HG03469 (cell line): ENCODE results near the gene ENPP7.

ENCODE experiments used
- ATAC-seq: cut with Tn5 transposase; IDR thresholded peaks from one replicate; pipeline ENCODE4 v1.9.1; 2021; ENCODE audit warnings: mild to moderate bottlenecking, moderate library complexity, moderate number of reproducible peaks; ENCODE audit not compliant: unreplicated experiment

ENPP7 gene

DNA sequence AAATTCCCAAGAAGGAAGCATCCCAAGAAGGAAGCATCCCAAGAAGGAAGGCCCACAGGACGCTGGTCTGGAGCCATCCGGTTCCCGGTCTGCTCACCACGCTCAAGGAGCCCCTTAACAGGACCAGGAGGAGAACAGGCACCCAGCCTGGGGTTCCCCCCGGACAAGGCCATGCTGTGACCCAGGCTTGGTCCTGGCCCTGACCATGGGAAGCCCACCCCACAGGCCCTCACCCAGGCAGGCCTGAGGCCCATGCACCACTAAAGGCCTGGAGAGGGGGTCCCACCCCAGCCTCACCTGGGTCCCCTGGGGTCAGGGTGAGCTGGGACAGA is 340 bp upstream of the ENPP7 start:
- no peak for ATAC-seq

DNA sequence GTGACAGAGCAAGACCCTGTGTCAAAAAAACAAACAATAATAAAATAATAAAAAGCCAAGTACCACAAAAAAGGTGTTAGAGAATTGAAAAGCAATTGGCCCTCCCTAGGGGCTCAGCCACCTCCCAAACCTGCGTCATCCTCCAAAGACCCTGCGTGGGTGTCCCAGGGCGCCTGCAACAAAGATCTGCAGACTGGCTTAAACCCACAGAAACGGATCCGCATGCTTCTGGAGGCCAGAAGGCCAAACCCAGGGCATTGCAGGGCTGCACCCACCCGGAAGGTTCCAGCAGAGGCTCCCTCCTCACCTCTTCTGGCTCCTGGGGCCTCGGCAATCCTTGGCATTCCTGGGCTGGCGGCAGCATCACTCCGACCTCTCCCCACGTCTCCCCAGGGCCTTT is 1.5 kb downstream of the ENPP7 start:
- ATAC-seq = no peak

DNA sequence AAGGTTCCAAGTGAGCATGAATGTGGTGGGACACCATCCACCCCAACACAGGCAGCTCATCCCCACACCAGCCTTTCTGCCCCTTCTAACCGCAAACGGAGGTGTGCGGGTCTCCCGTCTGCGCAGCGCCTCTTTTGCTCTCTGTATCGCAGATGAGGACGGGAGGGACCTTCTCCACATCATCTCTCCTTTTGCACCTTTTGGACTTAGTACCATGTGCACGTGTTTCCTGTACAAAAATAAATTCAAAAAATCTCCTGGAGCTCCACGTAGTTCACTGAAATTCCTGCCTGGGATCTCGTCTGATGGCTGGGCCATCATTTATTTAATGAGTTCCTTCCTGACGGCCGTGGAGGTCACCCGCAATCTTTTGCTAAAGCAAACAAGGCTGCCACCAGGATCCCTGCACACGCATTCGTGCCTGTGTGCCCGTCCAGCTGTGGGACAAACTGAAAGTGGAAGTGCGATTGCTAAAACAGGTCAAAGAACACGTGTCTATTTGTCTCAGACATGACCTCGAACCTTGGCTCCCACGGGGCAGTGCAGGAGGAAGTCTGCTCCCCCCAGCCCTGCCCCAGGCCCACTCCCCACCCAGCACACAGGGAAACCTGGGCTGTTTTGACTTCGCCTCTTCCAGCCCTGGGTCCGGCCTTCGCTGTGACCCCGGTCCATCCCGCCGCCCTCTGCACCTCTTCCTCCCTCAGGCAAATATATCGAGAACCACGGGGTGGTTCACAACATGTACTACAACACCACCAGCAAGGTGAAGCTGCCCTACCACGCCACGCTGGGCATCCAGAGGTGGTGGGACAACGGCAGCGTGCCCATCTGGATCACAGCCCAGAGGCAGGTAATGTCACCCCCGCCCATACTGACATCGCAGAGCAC is 2.3 kb downstream of the ENPP7 start:
- ATAC-seq = no peak

DNA sequence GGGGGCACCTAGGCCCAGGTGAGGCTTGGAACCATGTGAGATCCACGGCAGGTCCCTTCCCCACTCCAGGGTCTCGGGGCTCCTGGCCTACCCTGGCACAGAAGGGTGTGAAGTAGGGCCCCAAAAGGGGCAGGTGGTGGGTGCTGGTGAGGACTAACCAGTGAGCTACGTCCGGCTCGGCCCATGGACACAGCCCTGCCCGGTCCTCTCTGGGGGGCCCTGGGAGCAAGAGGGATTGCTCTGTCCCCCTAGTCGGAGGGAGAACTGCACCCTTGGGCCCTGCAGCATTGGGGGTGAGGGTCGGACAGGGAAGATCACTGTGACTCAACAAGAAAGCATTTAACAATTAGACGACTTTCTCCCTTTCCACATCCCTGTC is 2.9 kb downstream of the ENPP7 start:
- no peak for ATAC-seq

DNA sequence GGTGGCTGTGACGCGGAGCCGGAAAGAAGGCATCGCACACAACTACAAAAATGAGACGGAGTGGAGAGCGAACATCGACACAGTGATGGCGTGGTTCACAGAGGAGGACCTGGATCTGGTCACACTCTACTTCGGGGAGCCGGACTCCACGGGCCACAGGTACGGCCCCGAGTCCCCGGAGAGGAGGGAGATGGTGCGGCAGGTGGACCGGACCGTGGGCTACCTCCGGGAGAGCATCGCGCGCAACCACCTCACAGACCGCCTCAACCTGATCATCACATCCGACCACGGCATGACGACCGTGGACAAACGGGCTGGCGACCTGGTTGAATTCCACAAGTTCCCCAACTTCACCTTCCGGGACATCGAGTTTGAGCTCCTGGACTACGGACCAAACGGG is 4.4 kb downstream of the ENPP7 start:
- no peak for ATAC-seq

DNA sequence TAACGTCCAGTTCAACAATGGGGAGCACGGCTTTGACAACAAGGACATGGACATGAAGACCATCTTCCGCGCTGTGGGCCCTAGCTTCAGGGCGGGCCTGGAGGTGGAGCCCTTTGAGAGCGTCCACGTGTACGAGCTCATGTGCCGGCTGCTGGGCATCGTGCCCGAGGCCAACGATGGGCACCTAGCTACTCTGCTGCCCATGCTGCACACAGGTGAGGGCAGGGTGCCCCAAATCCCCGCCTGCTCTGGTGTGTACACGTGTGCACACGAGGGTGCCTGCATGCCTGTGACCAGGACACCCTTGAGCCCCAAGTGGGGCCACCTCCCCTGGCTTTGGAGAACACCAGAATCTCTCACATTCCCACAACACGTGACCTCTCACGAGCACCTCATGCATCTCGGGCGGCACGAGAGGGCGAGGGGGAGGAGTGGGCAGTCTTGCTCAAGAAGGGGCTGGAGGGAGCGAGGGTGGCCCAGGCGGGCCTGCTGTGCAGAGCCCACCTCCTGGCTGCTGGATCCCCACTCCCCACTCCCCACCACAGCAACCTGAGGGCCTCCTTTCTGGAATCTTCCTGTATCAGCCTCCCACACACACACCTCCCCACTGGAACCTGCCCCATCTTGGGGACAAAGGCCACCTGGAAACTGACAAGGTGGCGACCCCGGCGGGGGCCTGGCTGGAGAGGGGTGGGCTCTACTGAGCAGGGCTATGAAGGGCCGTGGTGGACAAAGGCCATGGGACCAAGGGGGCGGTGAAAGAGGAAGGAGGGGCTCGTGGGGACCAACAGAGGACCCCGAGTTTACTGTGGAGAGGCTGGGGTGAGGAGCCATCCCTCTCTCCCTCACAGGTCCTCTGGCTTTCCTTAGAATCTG is 6.5 kb downstream of the ENPP7 start:
- no peak for ATAC-seq

DNA sequence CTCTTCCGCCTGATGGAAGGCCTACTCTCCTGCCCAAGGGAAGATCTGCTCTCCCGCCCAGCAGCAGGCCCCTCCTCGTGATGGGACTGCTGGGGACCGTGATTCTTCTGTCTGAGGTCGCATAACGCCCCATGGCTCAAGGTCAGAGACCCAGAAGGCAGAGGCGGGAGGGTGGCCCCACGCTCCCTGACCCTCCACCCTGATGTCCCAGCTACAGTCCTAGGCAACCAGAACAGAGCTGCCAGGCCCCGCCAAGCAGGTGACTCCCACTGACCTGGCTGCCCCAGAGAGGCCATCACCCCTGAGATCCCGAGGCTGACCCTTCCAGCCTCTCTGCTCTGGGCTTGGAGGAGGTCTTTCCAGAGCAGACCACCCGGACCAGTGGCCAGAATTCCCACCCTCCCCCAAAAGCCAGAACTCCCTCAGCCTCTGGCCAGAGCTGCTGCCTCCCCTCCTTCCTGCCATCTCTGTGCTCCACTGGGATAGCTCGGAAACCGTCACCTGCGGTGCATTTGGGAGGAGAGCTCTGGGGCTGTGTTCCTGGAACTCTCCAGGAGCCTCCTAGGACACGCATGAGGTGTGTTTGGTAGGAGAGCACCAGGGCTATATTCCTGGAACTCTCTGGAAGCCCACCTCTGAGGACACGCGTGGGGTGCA is 7.3 kb downstream of the ENPP7 start:
- no peak for ATAC-seq

DNA sequence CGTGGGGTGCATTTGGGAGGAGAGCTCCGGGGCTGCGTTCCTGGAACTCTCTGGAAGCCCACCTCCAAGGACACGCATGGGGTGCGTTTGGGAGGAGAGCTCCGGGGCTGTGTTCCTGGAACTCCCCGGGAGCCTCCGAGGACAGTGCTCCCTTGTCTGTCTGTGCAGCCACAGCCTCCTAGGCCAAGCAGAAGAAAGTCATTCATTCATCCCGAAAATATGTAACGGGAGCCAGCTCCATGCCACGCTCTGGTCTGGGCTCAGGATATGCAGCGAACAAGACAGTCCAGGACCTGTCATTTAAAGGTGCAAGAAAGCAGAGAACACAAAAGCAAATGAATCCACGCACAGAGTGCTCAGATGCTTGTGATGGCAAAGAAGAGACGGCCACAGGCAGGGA is 7.9 kb downstream of the ENPP7 start:
- ATAC-seq = no peak

DNA sequence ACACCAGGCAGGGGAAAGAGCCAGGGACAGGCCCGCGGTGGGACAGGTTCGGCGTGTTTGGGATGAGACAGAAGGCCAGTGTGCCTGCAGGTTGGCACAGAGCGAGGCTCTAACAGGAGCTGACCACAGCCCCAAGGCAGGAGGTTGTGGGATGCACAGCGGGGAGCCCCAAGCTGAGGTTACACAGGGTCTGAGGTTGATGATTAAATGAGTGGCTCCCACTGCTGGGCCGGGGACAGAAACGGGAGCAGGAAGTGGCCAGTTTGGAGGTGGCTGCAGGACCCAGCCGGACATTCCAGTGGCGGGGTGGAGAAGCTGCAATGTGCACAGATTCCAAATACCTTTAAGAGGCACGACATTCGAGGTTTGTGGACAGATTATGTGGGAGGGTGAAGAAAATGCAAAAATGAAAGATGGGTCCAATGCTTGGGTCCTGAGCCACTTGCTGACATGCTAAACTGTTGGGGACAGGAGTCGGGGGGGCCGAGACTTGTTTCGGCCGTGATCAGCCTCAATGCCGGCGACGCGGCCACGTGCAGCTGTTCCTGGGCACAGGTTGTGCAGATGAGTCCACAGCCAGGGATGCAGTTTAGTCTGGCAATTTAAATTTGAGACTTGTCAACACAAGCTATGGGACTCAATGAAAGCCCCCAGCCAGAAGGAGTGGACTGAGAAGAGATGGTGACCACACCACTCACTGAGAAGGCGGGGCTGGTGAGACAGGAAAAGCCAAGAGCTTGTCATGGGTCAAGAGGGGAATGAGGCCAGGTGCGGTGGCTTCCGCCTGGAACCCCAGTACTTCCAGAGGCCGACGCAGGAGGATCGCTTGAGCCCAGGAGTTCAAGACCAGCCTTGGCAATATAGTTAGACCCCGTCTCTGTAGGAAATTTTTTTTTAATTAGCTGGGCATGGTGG is 8.7 kb downstream of the ENPP7 start:
- no peak for ATAC-seq

DNA sequence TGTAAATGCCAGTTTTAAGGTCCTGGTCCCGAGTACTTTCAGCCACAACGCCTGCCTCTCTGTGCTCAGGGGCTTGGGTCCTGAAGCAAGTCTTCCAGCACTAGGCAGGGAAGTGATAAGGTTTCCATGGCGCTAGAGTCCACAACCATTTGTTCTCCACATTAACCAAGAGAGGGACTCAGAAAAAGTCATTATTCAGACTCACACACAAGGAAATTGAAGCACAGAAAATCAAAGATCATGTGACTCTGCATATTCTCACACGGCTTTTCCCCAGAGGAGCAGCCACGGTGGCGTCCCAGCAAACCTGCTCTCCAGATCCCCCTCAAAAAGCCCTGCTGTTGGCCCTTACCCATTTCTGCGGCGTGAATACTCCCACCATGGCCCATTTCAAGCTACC is 9.7 kb downstream of the ENPP7 start:
- no peak for ATAC-seq

DNA sequence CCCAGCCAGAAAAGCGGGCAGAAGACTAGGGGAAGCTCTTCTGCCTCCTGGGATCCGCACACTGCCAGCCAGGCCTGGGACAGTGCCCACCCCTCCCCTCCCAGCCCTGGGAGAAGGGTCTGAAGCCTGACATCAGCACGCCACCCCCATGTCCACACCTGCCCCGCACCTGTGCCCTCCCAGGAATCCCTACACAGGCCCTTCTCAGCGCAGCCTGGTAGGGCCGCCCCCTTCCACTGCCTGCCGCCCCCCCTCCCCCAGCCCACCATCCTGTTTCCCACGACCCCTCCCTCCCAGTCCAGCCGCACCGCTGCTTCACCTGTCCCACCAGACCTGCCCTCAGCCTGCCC is 10.6 kb downstream of the ENPP7 start:
- ATAC-seq = no peak

DNA sequence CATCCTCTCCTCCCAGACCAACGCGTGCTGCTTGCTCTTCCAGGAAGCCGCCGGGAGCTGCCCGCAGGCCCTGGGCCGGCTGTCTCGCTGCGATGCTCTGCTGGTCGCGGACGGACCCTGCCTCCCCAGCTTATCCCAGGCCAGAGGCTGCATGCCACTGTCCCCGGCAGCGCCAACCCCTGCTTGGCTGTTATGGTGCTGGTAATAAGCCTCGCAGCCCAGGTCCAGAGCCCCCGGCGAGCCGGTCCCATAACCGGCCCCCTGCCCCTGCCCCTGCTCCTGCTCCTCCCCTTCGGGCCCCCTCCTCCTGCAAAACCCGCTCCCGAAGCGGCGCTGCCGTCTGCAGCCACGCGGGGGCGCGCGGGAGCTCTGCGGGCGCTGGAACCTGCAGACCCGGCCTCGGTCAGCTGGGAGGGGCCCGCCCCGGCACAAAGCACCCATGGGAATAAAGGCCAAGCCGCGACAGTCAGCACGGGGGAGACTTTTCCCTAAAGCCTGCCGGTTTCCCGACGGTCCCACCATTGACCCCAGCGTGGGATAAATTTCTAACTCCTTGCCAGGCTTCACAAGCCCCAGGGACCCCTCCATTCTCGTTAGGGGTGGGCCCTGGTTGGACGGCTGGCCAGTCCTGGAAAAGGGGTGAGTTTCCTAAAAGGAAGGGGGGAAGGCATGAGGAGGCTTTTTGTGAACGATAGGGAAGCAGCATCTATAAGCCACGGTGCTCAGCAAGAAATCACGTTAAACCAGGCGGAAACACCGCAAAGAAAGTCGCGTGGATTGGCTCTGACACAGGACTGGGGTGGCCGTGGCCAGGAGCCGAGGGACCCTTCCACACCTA is 11.2 kb downstream of the ENPP7 start:
- no peak for ATAC-seq

DNA sequence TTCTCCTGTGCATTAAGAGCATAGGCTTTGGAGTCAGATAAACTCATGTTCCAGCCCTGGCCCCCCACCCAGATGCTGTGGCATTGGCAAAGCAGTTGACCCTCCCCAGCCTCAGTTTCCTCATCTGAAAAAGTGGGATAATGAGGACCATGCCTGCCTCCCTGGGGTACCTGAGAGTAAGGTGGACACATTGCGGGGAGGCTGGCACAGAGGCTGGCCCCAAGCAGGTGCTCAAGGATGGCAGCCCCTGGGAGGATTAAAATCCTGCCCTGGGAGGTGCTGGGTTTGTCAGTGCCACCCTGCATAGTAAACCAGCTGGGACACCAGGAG is 11.8 kb downstream of the ENPP7 start:
- no peak for ATAC-seq

DNA sequence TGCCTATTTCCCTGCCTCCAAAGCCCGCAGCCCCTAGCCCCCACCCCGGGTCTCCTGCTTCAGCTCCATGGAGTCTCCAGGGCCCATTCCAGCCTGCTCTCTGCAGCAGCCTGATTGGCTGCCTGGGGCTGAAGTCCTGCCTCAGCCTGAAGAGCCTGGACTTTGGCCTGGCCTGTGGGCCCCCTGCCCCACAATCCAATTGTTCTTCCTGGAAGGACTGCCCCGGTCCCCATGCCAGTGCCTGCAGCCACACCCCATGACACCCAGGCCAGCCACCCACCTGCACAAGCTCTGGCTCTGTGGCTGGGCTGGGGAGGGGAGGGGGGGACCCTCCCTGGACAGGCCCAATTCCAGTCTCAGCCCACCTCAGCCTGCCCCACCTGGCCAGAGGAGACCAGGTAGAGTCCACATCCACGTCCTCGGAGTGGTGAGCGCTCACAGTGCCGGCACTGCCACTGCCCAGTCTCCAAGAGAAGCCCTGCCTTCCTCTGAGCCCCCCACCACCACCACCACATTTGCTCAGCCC is 12.3 kb downstream of the ENPP7 start:
- ATAC-seq = no peak

DNA sequence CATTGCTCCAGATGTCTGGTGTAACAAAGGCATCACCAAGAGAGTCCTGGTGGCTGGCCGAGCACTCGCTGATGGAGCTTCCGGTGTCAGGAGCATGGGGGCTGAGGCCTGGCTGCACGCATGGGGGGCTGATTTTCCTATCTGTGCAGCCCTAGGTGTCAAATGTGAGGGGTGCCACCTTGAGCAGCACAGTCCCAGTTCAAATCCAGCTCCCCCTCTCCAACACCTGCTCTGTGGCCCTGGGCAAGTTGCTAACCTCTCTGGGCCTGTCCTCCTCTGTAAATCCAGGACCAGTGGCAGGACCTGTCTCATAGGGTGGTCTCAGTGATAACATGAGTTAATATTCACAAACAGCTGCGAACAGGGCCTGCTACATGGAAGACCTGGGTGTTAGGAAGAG is 12.9 kb downstream of the ENPP7 start:
- ATAC-seq = no peak

DNA sequence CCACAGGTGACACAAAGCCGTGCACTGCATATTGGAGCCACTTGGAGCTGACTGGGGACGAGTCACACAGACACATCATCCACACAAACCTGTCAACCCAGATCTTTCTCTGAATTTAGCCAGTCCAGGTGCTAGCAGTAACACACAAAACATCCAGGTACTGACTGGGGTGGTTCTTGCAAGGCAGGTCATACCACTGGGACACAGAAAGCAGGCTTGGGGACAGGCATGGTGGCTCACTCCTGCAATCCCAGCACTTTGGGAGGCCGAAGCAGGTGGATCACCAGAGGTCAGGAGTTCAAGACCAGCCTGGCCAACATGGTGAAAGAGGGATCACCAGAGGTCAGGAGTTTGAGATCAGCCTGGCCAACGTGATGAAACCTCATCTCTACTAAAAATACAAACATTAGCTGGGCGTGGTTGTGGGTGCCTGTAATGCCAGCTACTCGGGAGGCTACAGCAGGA is 14.9 kb downstream of the ENPP7 start:
- no peak for ATAC-seq

DNA sequence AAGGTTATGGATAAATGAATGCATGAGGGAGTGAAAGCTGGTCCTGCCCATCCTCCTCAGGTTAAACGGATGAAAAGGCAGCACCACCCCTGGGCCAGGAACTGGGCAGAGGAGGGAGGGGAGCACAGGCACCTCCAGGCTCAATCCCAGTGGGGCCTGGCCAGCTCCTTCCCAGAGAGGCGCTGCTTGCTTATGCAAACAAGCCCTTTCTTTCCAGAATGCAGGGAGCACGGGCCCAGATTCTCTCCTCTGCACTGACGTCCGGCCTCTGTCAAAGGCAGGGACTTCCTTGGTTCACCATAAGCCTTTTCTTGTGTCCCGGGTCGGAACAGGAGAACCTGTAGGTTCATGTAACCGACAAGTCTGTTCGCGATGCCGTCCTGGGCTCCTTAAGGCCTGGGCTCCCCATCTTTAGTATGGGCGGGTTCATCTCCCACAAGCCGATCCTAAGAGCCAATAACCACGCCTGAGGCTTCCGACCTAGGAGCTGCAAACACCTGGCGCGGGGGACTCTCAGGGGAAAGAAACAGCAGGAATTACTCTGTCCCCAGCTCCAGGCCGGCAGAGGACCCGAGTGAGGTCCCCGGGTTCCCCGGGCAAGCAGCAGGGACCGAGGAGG is 16.3 kb downstream of the ENPP7 start:
- no peak for ATAC-seq

DNA sequence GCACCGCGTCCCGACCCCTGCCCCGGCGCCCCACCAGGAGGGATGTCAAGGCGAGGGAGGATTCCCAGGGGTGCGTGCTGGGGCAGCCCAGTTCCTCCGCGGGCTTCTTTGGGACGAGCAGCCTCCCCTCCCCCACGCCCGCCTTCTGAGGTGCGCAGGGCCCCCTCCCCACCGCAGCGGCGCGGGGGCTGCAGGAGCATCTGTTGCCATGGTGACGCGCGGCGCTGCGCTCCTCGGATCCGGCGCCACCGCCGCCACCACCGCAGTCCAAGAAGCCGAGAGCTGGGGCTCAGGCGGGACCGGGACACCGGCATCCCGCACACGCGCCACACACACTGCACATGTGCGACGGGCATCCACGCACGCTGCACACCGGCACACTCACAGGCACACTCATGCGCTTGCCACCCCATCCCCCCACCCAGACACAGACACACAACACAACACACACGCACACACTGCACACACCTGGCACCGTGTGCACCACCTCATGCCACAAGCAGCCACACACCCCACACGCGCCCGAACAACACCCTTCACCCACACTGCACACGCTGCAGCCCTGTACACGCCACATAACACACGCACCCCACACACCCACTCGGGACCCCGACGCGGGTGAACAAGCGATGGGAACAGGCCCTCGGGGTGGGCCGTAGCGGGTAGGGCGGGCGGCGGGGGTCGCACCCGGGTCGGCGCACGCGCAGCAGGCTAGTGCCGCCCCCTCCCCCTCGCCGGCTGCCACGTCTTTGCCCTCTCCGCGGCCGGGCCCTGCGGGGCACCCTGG is 17.0 kb downstream of the ENPP7 start:
- ATAC-seq = no peak
